ENCODE data around the gene SPTBN4. TPM values are rescaled to one million over a fixed set of nuclear protein-coding genes. Genes with fewer than 3 reads are reported as not detected.
A peak's percentile ranks its signal among the peaks of the same experiment; 100 is the strongest.

Gene SPTBN4
- total RNA-seq, 1 experiment from 2014 or later: 1.9 TPM

- ChIA-PET POLR2A (ENCODE audit: unreplicated experiment) (no interaction called here), CTCF (interaction anchor here (1.1 kb wide), 1 partner anchor 137 kb away, joined by 4 read pairs; no protein-coding TSS in a partner anchor)
- Histone ChIP-seq H3K4me2 (ENCODE audit: low read length) (peak within 1 kb of the TSS; percentile 97), H3K9me3 (ENCODE audit: low read length) (no peaks in the 10 kb centered on the region), H3K9me2 (replicated peaks; ENCODE audit: low read length) (no peaks in the 10 kb centered on the region), H3K4me3 (ENCODE audit: low read length) (peak within 1 kb of the TSS; percentile 69), H3K4me1 (ENCODE audit: insufficient read depth, low read length) (peaks cover 46% of the 10 kb centered on the region), H3K27me3 (ENCODE audit: low read length) (no peaks in the 10 kb centered on the region), H3F3A (ENCODE audit: low read length, unreplicated experiment) (no peaks in the 10 kb centered on the region), H2AFZ (ENCODE audit: low read length) (peak within 1 kb of the TSS; percentile 82), H4K20me1 (ENCODE audit: low read length) (no peaks in the 10 kb centered on the region), H3K27ac (ENCODE audit: low read length) (no peak within 1 kb of the TSS), H3K79me2 (ENCODE audit: low read length) (no peaks in the 10 kb centered on the region), H3K9ac (ENCODE audit: low read length) (peak within 1 kb of the TSS; percentile 58), H3K36me3 (ENCODE audit: low read depth, low read length) (peaks cover 2% of the 10 kb centered on the region; the same call in 1 of the 2 replicates)
- ATAC-seq (no peak), DNase-seq (no peak)
- TF ChIP-seq CTCF (conservative IDR thresholded peaks at IDR 0.05; ENCODE audit: low read depth, low read length): no peak
- TF ChIP-seq EZH2 (IDR thresholded peaks at IDR 0.05; ENCODE audit: low read length, unreplicated experiment): no peak
- TF ChIP-seq EZH2phosphoT487 (IDR thresholded peaks at IDR 0.05; ENCODE audit: borderline replicate concordance, low read length): no peak
- intact Hi-C loops (cut with micrococcal nuclease): no loop called here
- no TSS peak for BruUV-seq (replicated peaks)
Observed at GRCh38 chr19:40601134-40601974, 134.6 kb downstream of the SPTBN4 start, which contains the start of gene LTBP4. LTBP4 (plus strand) TSS chr19:40601369; CDS start chr19:40601388, 19 bp downstream.

GRCh38 chr19:40603071-40603388, 136.2 kb downstream of the SPTBN4 start:
- H3K4me2 ChIP-seq (ENCODE audit: low read length): peak overlapping the region; percentile 97
- TF ChIP-seq EZH2 (IDR thresholded peaks at IDR 0.05; ENCODE audit: low read length, unreplicated experiment) (no peak), CTCF (conservative IDR thresholded peaks at IDR 0.05; ENCODE audit: low read depth, low read length) (no peak), EZH2phosphoT487 (IDR thresholded peaks at IDR 0.05; ENCODE audit: borderline replicate concordance, low read length) (no peak)
- no peak overlapping the region for H3K27ac ChIP-seq (ENCODE audit: low read length)
- peak overlapping the region; percentile 68; the same call in 1 of the 2 replicates for H3K4me3 ChIP-seq (ENCODE audit: low read length)
- H3K9ac ChIP-seq (ENCODE audit: low read length): no peak overlapping the region
- no peaks in the 10 kb centered on the region for H3K9me2 ChIP-seq (replicated peaks; ENCODE audit: low read length)
- H3K36me3 ChIP-seq (ENCODE audit: low read depth, low read length): peaks cover 2% of the 10 kb centered on the region; the same call in 1 of the 2 replicates
- peaks cover 41% of the 10 kb centered on the region for H3K4me1 ChIP-seq (ENCODE audit: insufficient read depth, low read length)
- BruUV-seq (replicated peaks): no TSS peak
- no peaks in the 10 kb centered on the region for H3K79me2 ChIP-seq (ENCODE audit: low read length)
- H3K27me3 ChIP-seq (ENCODE audit: low read length): no peaks in the 10 kb centered on the region
- DNase-seq (no peak), ATAC-seq (no peak)
- no peaks in the 10 kb centered on the region for H3K9me3 ChIP-seq (ENCODE audit: low read length)
- intact Hi-C loops (cut with micrococcal nuclease): no loop called here
- no peaks in the 10 kb centered on the region for H3F3A ChIP-seq (ENCODE audit: low read length, unreplicated experiment)
- no peaks in the 10 kb centered on the region for H4K20me1 ChIP-seq (ENCODE audit: low read length)
- H2AFZ ChIP-seq (ENCODE audit: low read length): 0 out of 2 replicates have a peak overlapping the region, but pooled peaks have one; percentile 59
- CTCF ChIA-PET: interaction anchor here (1.4 to 2.3 kb wide), 3 partner anchors 31 to 139 kb away, joined by 8 to 16 read pairs (median 14); partner anchors contain the start of gene BLVRB
- POLR2A ChIA-PET (ENCODE audit: unreplicated experiment): no interaction called here
